ENCODE measurements around the gene CFAP119. TPM values are rescaled to one million over a fixed set of nuclear protein-coding genes. Genes with fewer than 3 reads are reported as not detected.

CFAP119 gene
- total RNA-seq, 2 donors from 2014 or later, result 6.9 to 12.6 TPM

GRCh38 chr16:30766933-30767284 lies 5.0 kb upstream of the CFAP119 start:
- no peak for TF ChIP-seq CTCF (conservative IDR thresholded peaks at IDR 0.05)
- Mint-ChIP-seq H3K4me1 (peaks cover 7% of the 10 kb centered on the region), H3K27ac (no peak overlapping the region), H3K9me3 (no peaks in the 10 kb centered on the region), H3K4me3 (no peak overlapping the region), H3K27me3 (ENCODE audit: insufficient read depth) (no peaks in the 10 kb centered on the region), H3K36me3 (ENCODE audit: low read depth) (peaks cover 82% of the 10 kb centered on the region)
- no peaks in the 10 kb centered on the region for H3K9me3 ChIP-seq (ENCODE audit: control insufficient read depth, low read length)
- H3K4me1 ChIP-seq (ENCODE audit: control insufficient read depth, insufficient read depth, low read length), result peaks cover 8% of the 10 kb centered on the region
- H3K4me3 ChIP-seq (ENCODE audit: low read length), result no peak overlapping the region
- H3K27me3 ChIP-seq (ENCODE audit: control insufficient read depth, insufficient read depth, low read length, poor library complexity, severe bottlenecking), result no peaks in the 10 kb centered on the region
- no peak overlapping the region for H3K27ac ChIP-seq (ENCODE audit: low read depth, low read length)
- DNase-seq, result no peak
- no peak overlapping the region for H3K9ac ChIP-seq (ENCODE audit: extremely low read depth, low read length, poor library complexity, severe bottlenecking)
- H3K36me3 ChIP-seq (ENCODE audit: control insufficient read depth, insufficient read depth, low read length), result peaks cover 87% of the 10 kb centered on the region
- 91 to 93% methylated on average over 4 of the region's 4 CpGs for WGBS, 2 experiments (ENCODE audit: insufficient coverage in 1 of 2, insufficient read length in 1 of 2)

DNA sequence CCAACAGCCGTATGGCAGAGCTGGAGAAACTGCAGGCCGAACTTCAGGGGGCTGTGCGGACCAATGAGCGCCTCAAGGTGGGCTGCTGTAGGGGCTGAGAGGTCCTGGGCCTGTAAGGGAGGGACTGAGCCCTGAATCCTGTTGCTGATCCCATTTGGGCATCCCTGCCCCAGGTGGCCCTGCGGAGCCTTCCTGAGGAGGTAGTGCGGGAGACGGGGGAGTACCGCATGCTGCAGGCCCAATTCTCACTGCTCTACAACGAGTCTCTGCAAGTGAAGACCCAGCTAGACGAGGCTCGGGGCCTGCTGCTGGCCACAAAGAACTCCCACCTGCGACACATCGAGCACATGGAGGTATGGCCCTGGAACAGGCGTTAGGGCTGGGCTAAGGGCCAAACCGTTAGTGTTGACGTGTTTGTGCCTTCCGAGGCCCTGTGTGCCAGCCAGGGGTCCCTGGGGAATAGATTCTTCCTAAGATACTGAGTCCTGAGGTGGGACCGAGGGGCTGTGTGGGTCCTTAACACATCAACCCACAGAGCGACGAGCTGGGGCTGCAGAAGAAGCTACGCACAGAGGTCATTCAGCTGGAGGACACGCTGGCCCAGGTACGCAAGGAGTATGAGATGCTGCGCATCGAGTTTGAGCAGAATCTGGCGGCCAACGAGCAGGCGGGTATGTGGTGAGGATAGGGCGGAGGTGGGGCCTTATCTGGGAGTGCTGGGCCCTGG lies 4.5 kb upstream of the CFAP119 start:
- Histone ChIP-seq H3K27ac (ENCODE audit: low read depth, low read length) (no peak overlapping the region), H3K4me1 (ENCODE audit: control insufficient read depth, insufficient read depth, low read length) (peaks cover 8% of the 10 kb centered on the region), H3K9ac (ENCODE audit: extremely low read depth, low read length, poor library complexity, severe bottlenecking) (no peak overlapping the region), H3K4me3 (ENCODE audit: low read length) (no peak overlapping the region), H3K36me3 (ENCODE audit: control insufficient read depth, insufficient read depth, low read length) (peaks cover 82% of the 10 kb centered on the region), H3K27me3 (ENCODE audit: control insufficient read depth, insufficient read depth, low read length, poor library complexity, severe bottlenecking) (no peaks in the 10 kb centered on the region), H3K9me3 (ENCODE audit: control insufficient read depth, low read length) (no peaks in the 10 kb centered on the region)
- Mint-ChIP-seq H3K27me3 (ENCODE audit: insufficient read depth) (no peaks in the 10 kb centered on the region), H3K9me3 (no peaks in the 10 kb centered on the region), H3K4me1 (peaks cover 7% of the 10 kb centered on the region), H3K36me3 (ENCODE audit: low read depth) (peaks cover 79% of the 10 kb centered on the region), H3K4me3 (no peak overlapping the region), H3K27ac (no peak overlapping the region)
- DNase-seq, result no peak
- 96% methylated on average over 20 to 29 of the region's 29 CpGs for WGBS, 2 experiments (ENCODE audit: insufficient coverage in 1 of 2, insufficient read length in 1 of 2)
- TF ChIP-seq CTCF (conservative IDR thresholded peaks at IDR 0.05), result no peak

DNA sequence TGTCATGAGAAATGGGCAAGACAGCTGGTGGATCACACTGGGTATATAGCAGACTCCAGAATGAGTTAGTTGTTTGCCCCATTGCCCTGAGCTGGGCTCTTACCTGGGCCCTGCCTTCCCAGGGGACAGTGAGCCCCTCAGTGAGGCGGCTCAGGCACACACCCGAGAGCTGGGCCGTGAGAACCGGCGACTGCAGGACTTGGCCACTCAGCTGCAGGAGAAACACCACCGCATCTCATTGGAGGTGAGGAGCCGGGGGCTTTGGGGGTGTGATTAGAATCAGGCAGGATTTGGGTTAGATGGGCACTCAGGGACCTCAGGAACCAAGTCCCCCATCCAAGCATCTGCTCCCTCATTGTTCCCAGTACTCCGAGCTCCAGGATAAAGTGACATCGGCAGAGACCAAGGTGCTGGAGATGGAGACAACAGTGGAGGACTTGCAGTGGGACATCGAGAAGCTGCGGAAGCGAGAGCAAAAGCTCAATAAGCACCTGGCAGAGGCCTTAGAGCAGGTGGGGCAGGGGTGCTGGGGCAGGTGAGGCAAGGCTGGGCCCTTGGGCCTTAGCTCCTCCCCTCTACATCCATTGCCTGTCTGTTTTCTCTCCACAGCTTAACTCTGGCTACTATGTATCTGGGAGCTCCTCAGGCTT lies 3.1 kb upstream of the CFAP119 start:
- Histone ChIP-seq H3K27me3 (ENCODE audit: control insufficient read depth, insufficient read depth, low read length, poor library complexity, severe bottlenecking) (no peaks in the 10 kb centered on the region), H3K4me3 (ENCODE audit: low read length) (no peak overlapping the region), H3K4me1 (ENCODE audit: control insufficient read depth, insufficient read depth, low read length) (peaks cover 8% of the 10 kb centered on the region), H3K27ac (ENCODE audit: low read depth, low read length) (no peak overlapping the region), H3K9me3 (ENCODE audit: control insufficient read depth, low read length) (no peaks in the 10 kb centered on the region), H3K36me3 (ENCODE audit: control insufficient read depth, insufficient read depth, low read length) (peaks cover 75% of the 10 kb centered on the region), H3K9ac (ENCODE audit: extremely low read depth, low read length, poor library complexity, severe bottlenecking) (no peak overlapping the region)
- no peaks in the 10 kb centered on the region for H3K9me3 Mint-ChIP-seq
- H3K36me3 Mint-ChIP-seq (ENCODE audit: low read depth), result peaks cover 76% of the 10 kb centered on the region
- H3K27ac Mint-ChIP-seq, result no peak overlapping the region
- H3K27me3 Mint-ChIP-seq (ENCODE audit: insufficient read depth), result no peaks in the 10 kb centered on the region
- no peak for TF ChIP-seq CTCF (conservative IDR thresholded peaks at IDR 0.05)
- no peak for DNase-seq
- WGBS, 2 experiments (ENCODE audit: insufficient coverage in 1 of 2, insufficient read length in 1 of 2), result 93% methylated on average over 5 to 12 of the region's 12 CpGs
- no peak overlapping the region for H3K4me3 Mint-ChIP-seq
- H3K4me1 Mint-ChIP-seq, result peaks cover 13% of the 10 kb centered on the region

All from endodermal cell (in vitro differentiated cells).